ENCODE data around the gene MYH9. TPM values are rescaled to one million over a fixed set of nuclear protein-coding genes. Genes with fewer than 3 reads are reported as not detected.
A peak's percentile ranks its signal among the peaks of the same experiment; 100 is the strongest.

MYH9 gene
- total and polyA plus RNA-seq, 2 donors (not counting 1 experiment from before 2014, with no cell fraction given) = 108 to 554 TPM

GRCh38 chr22:36299295-36299694, 88.5 kb downstream of the MYH9 start:
- no peaks in the 10 kb centered on the region for H3K9me3 Mint-ChIP-seq (ENCODE audit: insufficient read depth)
- 93% methylated on average over 13 of the region's 14 CpGs for WGBS (ENCODE audit: insufficient coverage)
- no peak for DNase-seq
- no peak for ATAC-seq (ENCODE audit: low read depth)
- Histone ChIP-seq H3K4me1 (ENCODE audit: control insufficient read depth in 2 of 2, insufficient read depth in 2 of 2, low read length in 2 of 2) (peaks cover 0 to 4% of the 10 kb centered on the region in 2 donors), H3K9ac (ENCODE audit: low read length) (no peak overlapping the region), H3K79me2 (ENCODE audit: control insufficient read depth, insufficient read depth, low read length) (peaks cover 47% of the 10 kb centered on the region), H2AFZ (ENCODE audit: insufficient read depth, low read depth, low read length, poor library complexity, severe bottlenecking) (no peak overlapping the region), H3K9me3 (ENCODE audit: control extremely low read depth in 1 of 3, control insufficient read depth in 2 of 3, insufficient read depth in 1 of 3, low read length in 2 of 3) (no peaks in the 10 kb centered on the region), H3K27me3 (replicated peaks in 1 of 4; ENCODE audit: control extremely low read depth in 1 of 4, control insufficient read depth in 3 of 4, insufficient read depth in 4 of 4, low read length in 3 of 4) (no peaks in the 10 kb centered on the region), H3K4me2 (replicated peaks; ENCODE audit: low read depth, low read length, poor library complexity, severe bottlenecking) (no peak overlapping the region), H3K4me3 (ENCODE audit: control extremely low read depth in 1 of 5, extremely low read depth in 1 of 5, insufficient read depth in 1 of 5, low read depth in 2 of 5, low read length in 4 of 5) (no peak overlapping the region), H3K27ac (ENCODE audit: low read length in 2 of 2) (no peak overlapping the region), H4K20me1 (ENCODE audit: control insufficient read depth, insufficient read depth, low read length, poor library complexity, severe bottlenecking) (peaks cover 95% of the 10 kb centered on the region), H3K36me3 (replicated peaks in 1 of 2; ENCODE audit: control extremely low read depth in 1 of 2, control insufficient read depth in 1 of 2, extremely low read depth in 1 of 2, insufficient read depth in 2 of 2, low read length in 1 of 2) (peaks cover 3 to 100% of the 10 kb centered on the region in 2 experiments)
- H3K27ac Mint-ChIP-seq = peak overlapping the region; percentile 20
- peaks cover 8% of the 10 kb centered on the region for H3K4me1 Mint-ChIP-seq
- intact Hi-C loops (cut with micrococcal nuclease) = no loop called here
- ChIA-PET POLR2A (interaction anchor here (0.6 to 2.1 kb wide), 3 partner anchors 33 to 928 kb away, joined by 5 to 7 read pairs (median 5); no protein-coding TSS in a partner anchor), CTCF (interaction anchor here (1.1 to 24.9 kb wide), 5 partner anchors 10 to 181 kb away, joined by 3 to 607 read pairs (median 3); partner anchors contain the start of gene TXN2)
- no peak overlapping the region for H3K4me3 Mint-ChIP-seq
- no peak for TF ChIP-seq CTCF (IDR thresholded peaks at IDR 0.05)
- no peaks in the 10 kb centered on the region for H3K27me3 Mint-ChIP-seq

- WGBS (ENCODE audit: insufficient coverage) = 96% methylated on average over 8 of the region's 13 CpGs
- peaks cover 0 to 4% of the 10 kb centered on the region in 2 donors for H3K4me1 ChIP-seq (ENCODE audit: control insufficient read depth in 2 of 2, insufficient read depth in 2 of 2, low read length in 2 of 2)
- H3K27ac Mint-ChIP-seq = peak overlapping the region; percentile 26
- H3K9ac ChIP-seq (ENCODE audit: low read length) = no peak overlapping the region
- peaks cover 8% of the 10 kb centered on the region for H3K4me1 Mint-ChIP-seq
- H3K4me2 ChIP-seq (replicated peaks; ENCODE audit: low read depth, low read length, poor library complexity, severe bottlenecking) = no peak overlapping the region
- peaks cover 3 to 100% of the 10 kb centered on the region in 2 experiments for H3K36me3 ChIP-seq (replicated peaks in 1 of 2; ENCODE audit: control extremely low read depth in 1 of 2, control insufficient read depth in 1 of 2, extremely low read depth in 1 of 2, insufficient read depth in 2 of 2, low read length in 1 of 2)
- ChIA-PET CTCF (interaction anchor here (0.9 to 24.9 kb wide), 5 partner anchors 9 to 181 kb away, joined by 3 to 607 read pairs (median 5); partner anchors contain the start of gene TXN2), POLR2A (interaction anchor here (0.6 to 0.9 kb wide), 2 partner anchors 10 to 179 kb away, joined by 3 to 11 read pairs; no protein-coding TSS in a partner anchor)
- no peaks in the 10 kb centered on the region for H3K27me3 ChIP-seq (replicated peaks in 1 of 4; ENCODE audit: control extremely low read depth in 1 of 4, control insufficient read depth in 3 of 4, insufficient read depth in 4 of 4, low read length in 3 of 4)
- no peak overlapping the region for H3K27ac ChIP-seq (ENCODE audit: low read length in 2 of 2)
- H3K4me3 Mint-ChIP-seq = no peak overlapping the region
- no peak overlapping the region for H3K4me3 ChIP-seq (ENCODE audit: control extremely low read depth in 1 of 5, extremely low read depth in 1 of 5, insufficient read depth in 1 of 5, low read depth in 2 of 5, low read length in 4 of 5)
- no peak for ATAC-seq (ENCODE audit: low read depth)
- no peaks in the 10 kb centered on the region for H3K9me3 ChIP-seq (ENCODE audit: control extremely low read depth in 1 of 3, control insufficient read depth in 2 of 3, insufficient read depth in 1 of 3, low read length in 2 of 3)
- peaks cover 51% of the 10 kb centered on the region for H3K79me2 ChIP-seq (ENCODE audit: control insufficient read depth, insufficient read depth, low read length)
- H2AFZ ChIP-seq (ENCODE audit: insufficient read depth, low read depth, low read length, poor library complexity, severe bottlenecking) = no peak overlapping the region
- H3K27me3 Mint-ChIP-seq = no peaks in the 10 kb centered on the region
- intact Hi-C loops (cut with micrococcal nuclease) = no loop called here
- H4K20me1 ChIP-seq (ENCODE audit: control insufficient read depth, insufficient read depth, low read length, poor library complexity, severe bottlenecking) = peaks cover 96% of the 10 kb centered on the region
- no peaks in the 10 kb centered on the region for H3K9me3 Mint-ChIP-seq (ENCODE audit: insufficient read depth)
- no peak for DNase-seq
- TF ChIP-seq EZH2 (IDR thresholded peaks at IDR 0.05; ENCODE audit: borderline replicate concordance, insufficient read depth, low read depth, low read length, poor library complexity, severe bottlenecking) (no peak), CTCF (IDR thresholded peaks at IDR 0.05) (no peak)
Measured at GRCh38 chr22:36298601-36299000, 89.2 kb downstream of the MYH9 start.
